ENCODE results near the gene DCLK1. TPM values are rescaled to one million over a fixed set of nuclear protein-coding genes. Genes with fewer than 3 reads are reported as not detected.
"Not testable (repeated sequence)": the region's sequence is repeated elsewhere in the genome, so short reads cannot be mapped to it uniquely, and the experiment has no call there.

Gene DCLK1
- total and polyA plus RNA-seq, 4 donors = 0.04 to 0.56 (median 0.20) TPM

GRCh38 chr13:36074659-36075058 lies 56.5 kb downstream of the DCLK1 start:
- Histone ChIP-seq H3K36me3 (ENCODE audit: control insufficient read depth in 4 of 4, insufficient read depth in 3 of 4, low read depth in 1 of 4, low read length in 3 of 4) (no peaks in the 10 kb centered on the region), H3K27me3 (ENCODE audit: control insufficient read depth in 4 of 4, insufficient read depth in 4 of 4, low read length in 3 of 4) (peaks cover 0 to 5% (median under 1%) of the 10 kb centered on the region in 4 donors), H3K9me3 (ENCODE audit: control insufficient read depth in 4 of 4, low read length in 3 of 4) (no peaks in the 10 kb centered on the region), H3K27ac (ENCODE audit: low read depth in 1 of 2, low read length in 2 of 2) (no peak overlapping the region), H3K9ac (ENCODE audit: low read depth in 1 of 2, low read length in 2 of 2) (no peak overlapping the region), H3K4me1 (ENCODE audit: control insufficient read depth in 4 of 4, insufficient read depth in 4 of 4, low read length in 3 of 4) (no peaks in the 10 kb centered on the region), H3K4me3 (ENCODE audit: low read depth in 1 of 3, low read length in 3 of 3) (no peak overlapping the region)
- DNase-seq (ENCODE audit: low spot score) = no peak
- TF ChIP-seq HNF4A (conservative IDR thresholded peaks at IDR 0.05) = no peak
- no peak for TF ChIP-seq SP1 (IDR thresholded peaks at IDR 0.05)
- no peak for TF ChIP-seq ATF3 (IDR thresholded peaks at IDR 0.05)
- TF ChIP-seq CTCF (IDR thresholded peaks at IDR 0.05; ENCODE audit: low read depth, low read length, missing input control) = no peak
- TF ChIP-seq YY1 (IDR thresholded peaks at IDR 0.05) = no peak
- TF ChIP-seq MAX (IDR thresholded peaks at IDR 0.05) = no peak
- WGBS = 67% methylated on average over 3 of the region's 3 CpGs

GRCh38 chr13:36072152-36072935 lies 58.8 kb downstream of the DCLK1 start:
- Histone ChIP-seq H3K27me3 (ENCODE audit: control insufficient read depth in 4 of 4, insufficient read depth in 4 of 4, low read length in 3 of 4) (peaks cover 0 to 4% (median 0%) of the 10 kb centered on the region in 4 donors), H3K9me3 (ENCODE audit: control insufficient read depth in 4 of 4, low read length in 3 of 4) (no peaks in the 10 kb centered on the region), H3K4me3 (ENCODE audit: low read depth in 1 of 3, low read length in 3 of 3) (no peak overlapping the region), H3K36me3 (ENCODE audit: control insufficient read depth in 4 of 4, insufficient read depth in 3 of 4, low read depth in 1 of 4, low read length in 3 of 4) (no peaks in the 10 kb centered on the region), H3K9ac (ENCODE audit: low read depth in 1 of 2, low read length in 2 of 2) (no peak overlapping the region), H3K27ac (ENCODE audit: low read depth in 1 of 2, low read length in 2 of 2) (no peak overlapping the region), H3K4me1 (ENCODE audit: control insufficient read depth in 4 of 4, insufficient read depth in 4 of 4, low read length in 3 of 4) (no peaks in the 10 kb centered on the region)
- DNase-seq (ENCODE audit: low spot score) = no peak
- 54% methylated on average over 4 of the region's 4 CpGs for WGBS
- no peak for TF ChIP-seq FOXA2 (IDR thresholded peaks at IDR 0.05)
- TF ChIP-seq SP1 (IDR thresholded peaks at IDR 0.05) = no peak
- no peak for TF ChIP-seq HNF4A (conservative IDR thresholded peaks at IDR 0.05)
- TF ChIP-seq MAX (IDR thresholded peaks at IDR 0.05) = no peak
- TF ChIP-seq FOXA1 (IDR thresholded peaks at IDR 0.05) = no peak
- no peak for TF ChIP-seq TAF1 (conservative IDR thresholded peaks at IDR 0.05)

GRCh38 chr13:36070504-36071192 lies 60.5 kb downstream of the DCLK1 start:
- not testable (repeated sequence) for H3K4me3 ChIP-seq (ENCODE audit: low read depth in 1 of 3, low read length in 3 of 3); H3K9ac ChIP-seq (ENCODE audit: low read depth in 1 of 2, low read length in 2 of 2); DNase-seq (ENCODE audit: low spot score); H3K27ac ChIP-seq (ENCODE audit: low read depth in 1 of 2, low read length in 2 of 2); H3K4me1 ChIP-seq (ENCODE audit: control insufficient read depth in 4 of 4, insufficient read depth in 4 of 4, low read length in 3 of 4); H3K27me3 ChIP-seq (ENCODE audit: control insufficient read depth in 4 of 4, insufficient read depth in 4 of 4, low read length in 3 of 4); H3K36me3 ChIP-seq (ENCODE audit: control insufficient read depth in 4 of 4, insufficient read depth in 3 of 4, low read depth in 1 of 4, low read length in 3 of 4); H3K9me3 ChIP-seq (ENCODE audit: control insufficient read depth in 4 of 4, low read length in 3 of 4)
- WGBS = 79% methylated on average over 12 of the region's 12 CpGs
